GM21381 (cell line): ENCODE measurements around the gene PARD3B.

Source experiments
- ATAC-seq: cut with Tn5 transposase; IDR thresholded peaks from one replicate; pipeline ENCODE4 v1.9.1; 2021; ENCODE audit warnings: mild to moderate bottlenecking, moderate library complexity; ENCODE audit not compliant: unreplicated experiment

PARD3B gene

GRCh38 chr2:205161156-205161839, 616.0 kb downstream of the PARD3B start:
- ATAC-seq: no peak

DNA sequence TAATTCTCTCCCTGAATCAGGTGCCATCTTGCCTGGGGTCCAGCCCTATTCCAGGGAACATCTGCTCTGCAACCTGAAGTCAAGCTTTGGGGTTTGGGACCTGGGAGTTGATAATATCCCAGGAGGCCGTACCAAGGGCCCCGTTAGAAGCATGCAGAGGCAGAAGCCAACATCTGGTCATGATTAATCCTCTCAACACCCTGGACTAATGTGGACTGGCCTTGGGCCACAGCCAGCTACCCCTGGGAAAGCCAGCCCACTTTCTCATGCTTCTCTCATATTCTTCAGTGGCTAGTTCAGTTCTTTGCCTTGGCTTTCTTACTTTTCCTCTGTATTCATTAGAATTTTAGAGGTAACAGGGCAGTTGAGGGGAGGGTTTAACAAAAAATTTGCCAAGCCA, 621.5 kb downstream of the PARD3B start:
- ATAC-seq: no peak

DNA sequence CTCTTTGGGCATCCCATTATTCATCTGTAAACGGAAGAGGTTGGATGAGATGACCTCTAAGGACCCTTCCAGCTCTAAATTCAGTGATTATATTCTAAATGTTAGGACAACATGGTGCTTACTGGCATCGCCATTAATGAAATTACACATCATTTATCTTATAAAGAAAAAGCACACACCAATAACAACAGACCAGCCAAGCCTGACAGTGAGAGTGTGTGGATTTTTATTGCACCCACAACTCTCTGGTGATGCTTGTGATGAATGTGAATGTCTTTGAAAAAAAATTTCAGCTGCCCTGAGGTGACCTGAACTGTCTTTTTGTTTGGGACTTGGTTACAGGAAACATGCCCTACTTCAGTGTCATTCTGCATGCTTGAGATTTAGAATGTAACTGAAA, 623.7 kb downstream of the PARD3B start:
- ATAC-seq: no peak

DNA sequence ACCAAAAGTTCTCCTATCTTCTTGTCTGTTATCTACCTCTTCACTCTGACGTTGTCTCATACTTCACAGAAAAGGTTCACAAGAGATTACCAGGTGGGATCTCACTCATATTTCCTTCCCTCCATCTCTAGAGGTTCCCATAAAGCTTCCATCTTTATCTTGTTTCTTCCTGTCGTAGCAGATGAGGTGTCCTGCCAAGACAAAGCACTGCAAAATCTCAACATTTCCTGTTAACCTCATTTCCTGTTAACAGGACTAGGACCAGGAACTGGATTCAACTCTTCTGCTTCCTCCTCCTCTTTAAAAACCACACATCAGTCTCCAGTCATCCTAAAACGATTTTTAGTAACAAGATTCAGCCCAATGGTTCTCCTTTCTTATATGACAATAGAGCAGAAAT, 624.2 kb downstream of the PARD3B start:
- no peak for ATAC-seq

DNA sequence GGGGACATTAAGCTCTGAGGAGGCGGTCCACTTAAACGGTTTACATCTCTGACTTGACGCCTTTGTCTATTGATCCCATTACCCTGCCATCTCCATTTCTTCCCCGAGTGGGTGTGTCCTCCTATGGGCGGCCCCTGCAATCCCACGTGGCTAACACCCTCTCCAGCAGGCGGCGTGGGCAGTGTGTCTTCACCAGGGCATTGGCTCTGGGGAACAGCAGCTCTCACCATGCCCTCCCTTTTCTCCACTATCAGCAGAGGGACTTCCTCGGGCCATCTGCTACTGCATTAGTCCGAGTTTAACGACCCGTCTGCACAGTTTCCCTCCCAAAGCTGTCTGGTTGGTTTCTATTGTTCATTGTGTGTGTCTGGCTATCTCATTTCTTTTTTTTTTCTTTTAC, 625.1 kb downstream of the PARD3B start:
- ATAC-seq: no peak

GRCh38 chr2:205171261-205171940, 626.1 kb downstream of the PARD3B start:
- no peak for ATAC-seq

- no peak for ATAC-seq
Measured at GRCh38 chr2:205175831-205176230, 630.6 kb downstream of the PARD3B start.

DNA sequence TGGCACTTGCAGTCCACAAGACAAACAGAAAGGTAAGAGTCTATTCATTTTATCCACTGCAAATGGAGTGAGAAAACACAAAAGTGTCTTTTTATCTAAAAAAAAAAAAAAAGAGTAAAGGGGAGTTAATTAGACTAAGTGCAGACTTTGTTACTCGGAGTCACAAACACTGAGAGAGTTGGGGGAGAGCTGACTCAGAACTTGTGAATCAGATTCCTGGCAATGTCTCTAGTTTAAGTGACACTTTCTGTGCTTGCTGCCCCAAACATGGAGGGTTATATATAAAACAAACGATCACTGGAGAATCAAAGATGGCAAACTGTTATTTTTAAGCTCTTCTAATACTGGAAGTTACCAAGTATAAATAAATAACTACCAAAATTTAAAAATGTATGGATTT, 631.3 kb downstream of the PARD3B start:
- ATAC-seq: no peak

DNA sequence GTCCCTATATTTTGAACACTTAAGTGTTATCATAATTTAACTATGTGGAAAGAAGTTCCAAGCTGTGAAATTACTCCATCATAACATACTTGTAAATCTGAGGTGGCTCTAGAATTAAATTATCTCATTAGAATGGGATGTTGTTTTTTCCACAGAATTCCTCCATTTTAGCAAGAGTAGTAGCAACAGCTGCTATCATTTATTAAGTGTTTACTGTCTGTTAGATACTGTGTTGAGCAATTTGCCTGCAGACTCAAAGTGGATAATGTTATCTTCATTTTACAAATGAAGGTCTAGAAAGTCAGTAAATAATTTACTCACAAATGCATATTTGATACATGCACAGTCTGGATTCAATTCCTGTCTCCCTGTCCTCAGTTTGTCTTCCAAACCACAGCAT, 632.3 kb downstream of the PARD3B start:
- ATAC-seq: no peak

DNA sequence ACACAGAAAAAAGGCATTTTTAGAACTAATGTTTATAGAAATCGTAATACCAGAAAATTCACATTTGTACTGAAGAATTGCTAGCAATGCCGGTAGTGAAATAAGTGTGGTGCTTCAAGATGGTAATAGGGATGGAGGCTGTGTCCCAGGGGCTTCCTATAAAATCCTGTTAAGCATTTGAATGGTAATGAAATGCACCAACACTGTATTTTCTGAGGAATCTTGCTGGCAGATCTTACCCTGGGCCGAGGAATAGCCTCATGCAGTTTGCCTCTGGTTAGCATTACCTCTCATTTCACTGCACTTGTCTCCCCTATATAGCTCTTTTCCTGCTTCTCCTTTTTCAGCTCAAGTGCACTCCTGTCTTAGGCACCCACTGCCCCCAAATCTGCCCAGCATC, 635.5 kb downstream of the PARD3B start:
- ATAC-seq: no peak

- no peak for ATAC-seq
Measured at GRCh38 chr2:205187731-205188130, 642.5 kb downstream of the PARD3B start.

DNA sequence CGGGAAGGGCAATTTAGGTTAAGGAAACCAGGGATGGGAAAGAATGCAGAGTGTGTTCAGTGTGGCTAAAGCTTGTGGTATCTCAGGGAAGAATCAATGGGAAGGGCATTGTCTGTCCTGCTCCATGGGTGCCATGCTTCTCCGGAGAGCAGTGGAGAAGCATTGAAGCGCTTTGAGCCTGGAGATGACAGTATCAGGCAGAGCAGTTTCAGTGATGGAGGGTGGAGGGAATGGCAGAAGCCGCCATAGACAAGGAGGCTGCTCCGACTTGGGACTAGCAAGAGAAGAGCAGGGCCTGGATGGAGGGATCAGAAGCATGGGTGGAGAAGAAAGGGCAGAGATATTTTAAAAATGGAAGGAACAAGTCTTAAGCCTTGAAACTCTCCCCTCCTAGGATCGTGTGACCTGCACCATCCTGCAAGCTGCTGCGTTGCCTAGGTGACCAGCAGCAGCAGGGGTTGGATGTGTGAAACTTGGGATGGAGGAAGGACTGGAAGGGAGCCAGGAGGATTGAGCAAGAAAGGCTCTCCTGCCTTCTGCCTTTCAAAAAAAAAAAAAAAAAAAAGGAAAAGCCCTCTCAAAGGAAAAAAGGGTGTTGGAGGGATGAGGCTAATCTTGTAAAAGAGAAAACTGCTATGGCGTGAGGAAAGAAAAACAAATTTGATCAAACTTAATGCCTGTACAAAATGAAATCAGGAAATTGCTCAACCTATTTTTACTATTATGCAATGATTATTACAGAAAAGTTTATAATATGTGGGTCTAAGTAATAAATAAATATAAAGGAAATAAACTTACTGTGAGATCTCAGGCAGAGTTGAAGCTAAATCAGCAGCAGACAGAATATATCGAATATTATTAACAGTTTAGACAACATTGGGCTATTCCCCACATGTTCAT, 643.2 kb downstream of the PARD3B start:
- ATAC-seq: no peak

- no peak for ATAC-seq
Measured at GRCh38 chr2:205189301-205189700, 644.0 kb downstream of the PARD3B start.

DNA sequence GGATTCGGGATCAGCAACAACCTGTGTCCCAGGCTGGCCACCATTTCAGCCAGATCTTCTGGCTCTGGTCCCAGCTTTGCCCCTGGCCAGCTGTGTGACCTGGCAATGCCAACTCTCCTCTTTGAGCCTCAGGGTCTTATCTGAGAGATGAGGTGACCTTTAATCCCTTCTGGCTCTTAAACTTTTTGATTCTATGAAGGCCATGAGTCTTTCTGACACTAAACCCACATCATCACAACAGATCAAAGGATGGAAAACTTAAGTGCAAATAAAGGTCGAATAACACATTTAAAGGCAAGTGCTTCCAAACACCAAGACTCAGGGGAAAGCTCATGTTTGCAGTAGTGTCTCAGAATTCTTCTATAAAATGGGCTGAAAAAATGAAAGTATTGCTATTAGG, 645.3 kb downstream of the PARD3B start:
- no peak for ATAC-seq

GRCh38 chr2:205193125-205193835, 648.0 kb downstream of the PARD3B start:
- no peak for ATAC-seq

GRCh38 chr2:205193836-205194228, 648.6 kb downstream of the PARD3B start:
- no peak for ATAC-seq

DNA sequence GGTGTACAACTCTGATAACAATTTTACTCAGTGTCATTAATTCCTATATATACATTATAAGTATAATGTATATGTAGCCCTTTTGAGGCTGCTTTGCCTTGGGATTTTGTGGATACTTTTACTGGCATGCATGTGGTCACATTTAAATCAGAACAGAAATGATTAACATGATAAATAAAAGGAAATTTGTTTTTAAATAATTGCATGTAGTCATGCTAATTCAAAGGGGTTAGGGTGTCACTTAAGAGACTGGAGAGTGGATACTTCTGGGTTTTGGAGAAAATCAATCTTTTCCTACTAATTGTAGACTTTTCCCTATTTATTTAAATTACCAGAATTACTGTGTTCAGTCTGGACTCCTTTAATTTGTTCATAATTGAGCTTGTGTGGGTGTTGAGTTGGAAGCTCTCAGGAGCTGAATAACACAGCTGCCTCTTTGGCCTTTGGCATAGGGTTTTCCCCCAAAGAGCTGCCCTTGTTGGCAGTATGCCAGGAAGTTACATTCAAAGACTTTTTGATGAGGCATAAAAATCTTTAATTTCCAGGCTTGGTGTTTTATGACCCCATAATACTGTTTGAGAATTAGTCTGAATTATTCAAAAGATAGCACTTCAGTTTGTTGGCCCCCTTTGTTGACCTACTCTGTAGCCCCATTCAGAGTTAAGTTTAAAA, 652.3 kb downstream of the PARD3B start:
- ATAC-seq: no peak

GRCh38 chr2:205198140-205198525, 652.9 kb downstream of the PARD3B start:
- ATAC-seq: no peak

- no peak for ATAC-seq
Measured at GRCh38 chr2:205199165-205199850, 654.0 kb downstream of the PARD3B start.

DNA sequence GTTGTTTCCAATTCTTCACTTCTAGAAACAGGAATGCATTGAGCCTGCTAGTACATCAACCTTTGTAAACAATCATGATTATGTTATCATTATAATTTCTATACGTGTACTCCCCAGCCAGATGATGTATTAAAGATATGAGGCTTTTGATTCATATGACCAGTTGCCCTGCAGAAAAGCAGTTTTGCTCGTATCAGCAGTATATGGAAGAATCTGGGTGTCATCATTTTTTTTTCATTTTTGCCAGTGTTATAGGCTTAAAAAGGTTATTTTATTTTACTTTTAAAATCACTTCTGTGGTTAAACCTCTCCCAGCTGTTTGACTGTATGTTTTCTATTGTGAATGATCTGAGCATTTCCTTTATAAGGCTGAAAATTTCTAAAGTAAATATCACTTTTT, 665.2 kb downstream of the PARD3B start:
- no peak for ATAC-seq
